ENCODE results near the gene CD3G.

The CD3G gene

GRCh38 chr11:118328745-118329144, 15.4 kb upstream of the CD3G start:
- DNase-seq, result no peak

- peak; percentile 36 for DNase-seq
These were observed 9.4 kb upstream of the CD3G start for GRCh38 chr11:118334745-118335144.

- peak; percentile 88 for DNase-seq
These were observed 5.5 kb upstream of the CD3G start for GRCh38 chr11:118338637-118339061.

GRCh38 chr11:118339281-118339961, 4.7 kb upstream of the CD3G start:
- no peak for DNase-seq

GRCh38 chr11:118340449-118340848, 3.7 kb upstream of the CD3G start:
- DNase-seq, result no peak

GRCh38 chr11:118341261-118341660, 2.9 kb upstream of the CD3G start:
- DNase-seq, result no peak

- DNase-seq, result no peak
These were observed 2.2 kb upstream of the CD3G start for GRCh38 chr11:118341815-118342489.

- no peak for DNase-seq
These were observed 1.5 kb upstream of the CD3G start, which contains the start of gene CD3D for GRCh38 chr11:118342503-118343161. TSS of gene CD3D (minus strand) at chr11:118342705. CDS start at chr11:118342607, 98 bp downstream.

GRCh38 chr11:118343248-118343647, 896 bp upstream of the CD3G start:
- no peak for DNase-seq

GRCh38 chr11:118349475-118349874, 5.3 kb downstream of the CD3G start:
- DNase-seq, result no peak

- DNase-seq, result peak; percentile 82
These were observed 9.1 kb downstream of the CD3G start for GRCh38 chr11:118353084-118353710.

GRCh38 chr11:118358071-118358470, 13.9 kb downstream of the CD3G start:
- DNase-seq, result no peak

GRCh38 chr11:118359295-118359958, 15.3 kb downstream of the CD3G start, which contains the start of gene UBE4A:
TSS of gene UBE4A (plus strand) at chr11:118359600. CDS start at chr11:118365081, 5,481 bp downstream.
- peak; percentile 99 for DNase-seq

- DNase-seq, result no peak
These were observed 20.9 kb downstream of the CD3G start for GRCh38 chr11:118364956-118365615.

GRCh38 chr11:118366287-118366686, 22.1 kb downstream of the CD3G start:
- no peak for DNase-seq

GRCh38 chr11:118370774-118371173, 26.6 kb downstream of the CD3G start:
- no peak for DNase-seq

GRCh38 chr11:118373263-118373662, 29.1 kb downstream of the CD3G start:
- no peak for DNase-seq

- DNase-seq, result no peak
These were observed 29.7 kb downstream of the CD3G start for GRCh38 chr11:118373871-118374270.

- DNase-seq, result no peak
These were observed 30.6 kb downstream of the CD3G start for GRCh38 chr11:118374729-118375128.

GRCh38 chr11:118375978-118376377, 31.8 kb downstream of the CD3G start:
- no peak for DNase-seq

- DNase-seq, result no peak
These were observed 35.4 kb downstream of the CD3G start for GRCh38 chr11:118379497-118379896.

- DNase-seq, result no peak
These were observed 36.4 kb downstream of the CD3G start for GRCh38 chr11:118380571-118380970.
